HG03378 (cell line): ENCODE results near the gene C12orf60.

Experiments
- ATAC-seq: cut with Tn5 transposase; IDR thresholded peaks from one replicate; pipeline ENCODE4 v1.9.1; 2021; ENCODE audit warnings: mild to moderate bottlenecking, moderate library complexity; ENCODE audit not compliant: unreplicated experiment

Gene C12orf60

DNA sequence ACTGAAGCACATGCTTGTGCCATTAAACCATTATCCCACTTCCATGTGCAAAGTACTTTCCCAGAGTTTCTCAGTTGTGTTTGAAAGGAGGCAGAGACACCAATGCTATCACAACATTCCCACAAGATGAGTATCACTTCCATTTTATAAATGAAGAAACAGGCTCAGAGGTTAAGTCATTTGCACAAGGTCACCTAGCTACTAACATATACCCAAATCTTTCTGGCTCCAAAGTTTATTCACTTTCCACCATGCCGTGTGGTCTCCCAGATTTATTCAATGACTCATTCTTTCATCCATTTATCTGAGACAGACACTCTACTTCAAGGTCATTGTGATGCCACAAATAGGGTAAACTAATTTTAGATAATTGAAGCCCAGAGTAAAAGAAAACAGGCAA, 30.5 kb downstream of the C12orf60 start:
- ATAC-seq, result no peak

- ATAC-seq, result no peak
These were observed 31.0 kb downstream of the C12orf60 start for GRCh38 chr12:14834509-14834908.

DNA sequence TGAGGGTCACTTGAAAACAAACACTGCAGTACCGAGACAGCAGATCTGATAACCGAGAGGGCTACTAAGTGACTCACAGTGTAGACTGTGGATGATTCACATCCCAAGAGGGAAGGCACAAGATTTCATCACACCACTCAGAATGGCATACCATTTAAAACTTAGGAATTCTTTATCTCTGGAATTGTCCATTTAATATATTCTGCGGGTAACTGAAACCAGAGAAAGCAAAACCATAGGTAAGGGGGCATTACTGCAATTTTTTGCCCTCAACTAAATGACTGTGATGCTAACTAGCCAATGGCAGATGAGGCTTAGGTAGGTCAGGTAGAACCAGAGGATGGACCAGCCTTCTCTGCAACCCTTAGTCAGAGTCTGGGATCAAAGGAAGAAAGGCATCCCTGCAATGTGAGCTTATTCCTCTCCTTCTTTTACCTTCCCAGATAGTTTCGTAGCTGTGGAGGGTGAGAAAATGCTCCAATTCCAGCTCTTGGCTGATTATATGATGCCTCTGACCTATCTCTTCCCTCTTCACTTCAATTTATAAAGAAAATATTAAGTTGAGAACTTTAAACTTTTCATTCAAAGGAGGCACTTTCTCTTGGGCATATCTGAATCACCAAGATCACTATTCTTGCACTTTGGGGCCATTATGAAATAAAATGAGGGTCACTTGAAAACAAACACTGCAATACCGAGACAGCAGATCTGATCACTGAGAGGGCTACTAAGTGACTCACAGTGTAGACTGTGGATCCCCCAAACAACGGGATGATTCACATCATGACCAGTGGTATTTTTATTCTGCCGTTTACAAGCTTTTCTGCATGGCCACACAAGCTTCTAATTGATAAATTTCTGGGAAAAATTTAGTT, 33.1 kb downstream of the C12orf60 start:
- no peak for ATAC-seq

DNA sequence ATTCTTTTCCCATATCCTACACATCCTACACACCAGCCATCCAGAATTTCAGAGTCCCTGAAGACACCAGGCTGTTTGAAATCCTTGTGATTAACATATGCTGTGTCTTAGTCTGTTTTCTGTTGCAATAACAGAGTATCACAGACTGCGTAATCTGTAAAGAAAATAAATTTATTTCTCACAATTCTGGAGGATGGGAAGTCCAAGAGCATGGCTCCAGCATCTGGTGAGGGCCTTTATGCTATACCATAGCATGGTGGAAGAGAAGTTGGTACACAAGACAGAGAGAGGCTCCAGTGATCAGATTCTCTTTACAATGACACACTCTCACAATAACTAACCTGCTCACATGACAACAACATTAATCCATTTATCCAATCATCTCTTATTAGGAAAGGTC, 35.8 kb downstream of the C12orf60 start:
- no peak for ATAC-seq

- no peak for ATAC-seq
These were observed 37.1 kb downstream of the C12orf60 start for GRCh38 chr12:14840616-14841015.

DNA sequence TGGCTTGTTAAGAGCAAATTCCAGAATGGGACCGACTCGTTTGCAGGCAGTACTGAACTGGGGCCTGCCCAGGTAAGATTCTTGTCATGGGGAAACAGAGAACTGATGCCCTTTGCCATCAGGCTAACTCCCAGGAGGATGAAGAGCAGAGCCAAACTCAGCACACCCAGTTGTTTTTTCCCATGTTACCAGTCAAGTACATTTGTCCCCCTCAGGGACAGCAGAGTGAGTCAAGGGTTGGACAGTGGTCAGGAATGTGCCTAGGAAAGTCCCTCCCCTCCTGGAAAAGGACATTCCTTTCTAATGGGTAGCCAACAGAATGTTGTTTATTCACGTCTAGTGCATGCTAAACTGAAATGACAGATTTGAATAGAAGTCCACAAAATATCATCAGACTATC, 38.3 kb downstream of the C12orf60 start:
- no peak for ATAC-seq

- no peak for ATAC-seq
These were observed 38.8 kb downstream of the C12orf60 start for GRCh38 chr12:14842315-14842714.

DNA sequence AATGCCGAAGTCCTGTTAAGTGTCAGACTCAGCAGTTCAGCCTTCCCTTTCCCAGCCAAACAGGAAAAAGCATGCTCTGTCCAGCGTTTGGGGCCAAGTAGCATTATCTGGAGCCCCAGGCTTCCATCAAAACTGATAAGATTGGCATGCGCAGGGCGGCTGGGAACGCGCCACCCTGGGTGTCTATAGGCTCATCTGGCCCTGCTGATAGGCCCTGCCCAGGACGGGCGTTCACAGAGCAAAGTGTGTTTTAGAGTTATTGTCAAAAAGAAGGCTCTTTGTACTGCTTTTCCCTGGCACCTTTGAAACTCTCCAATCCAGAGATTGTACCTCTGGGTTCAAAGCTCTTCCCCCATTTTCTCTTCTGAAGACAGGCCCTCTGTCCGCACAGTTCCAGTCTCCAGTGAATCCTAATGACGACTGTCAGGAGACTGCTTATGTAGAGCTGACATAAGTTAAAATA, 40.0 kb downstream of the C12orf60 start, which contains the start of gene ART4:
TSS of gene ART4 (minus strand) at position 102 of the 463 bp plus-strand sequence. CDS start 413 bp downstream, outside the sequence.
- ATAC-seq, result no peak

- ATAC-seq, result no peak
These were observed 40.9 kb downstream of the C12orf60 start for GRCh38 chr12:14844401-14844800.

DNA sequence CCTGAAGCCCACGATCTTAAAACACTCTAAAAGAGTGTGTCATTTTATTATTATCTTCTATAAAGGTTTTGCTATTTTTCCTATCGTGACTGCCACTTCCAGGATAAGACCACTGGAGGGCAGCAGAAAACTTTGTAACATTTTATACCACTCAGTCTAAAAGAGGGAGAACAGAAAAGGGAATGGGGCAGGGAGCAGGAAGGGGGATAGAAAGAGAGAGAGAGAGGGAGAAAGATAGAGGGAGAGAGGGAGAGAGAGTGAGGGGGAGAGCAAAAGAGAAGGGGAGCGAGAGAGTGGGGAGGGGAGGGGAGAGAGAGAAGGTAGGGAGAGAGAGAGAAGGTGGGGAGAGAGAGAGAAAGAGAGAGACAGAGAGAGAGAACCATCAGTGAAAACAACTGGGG, 41.9 kb downstream of the C12orf60 start:
- no peak for ATAC-seq

- no peak for ATAC-seq
These were observed 42.6 kb downstream of the C12orf60 start for GRCh38 chr12:14846042-14846587.

DNA sequence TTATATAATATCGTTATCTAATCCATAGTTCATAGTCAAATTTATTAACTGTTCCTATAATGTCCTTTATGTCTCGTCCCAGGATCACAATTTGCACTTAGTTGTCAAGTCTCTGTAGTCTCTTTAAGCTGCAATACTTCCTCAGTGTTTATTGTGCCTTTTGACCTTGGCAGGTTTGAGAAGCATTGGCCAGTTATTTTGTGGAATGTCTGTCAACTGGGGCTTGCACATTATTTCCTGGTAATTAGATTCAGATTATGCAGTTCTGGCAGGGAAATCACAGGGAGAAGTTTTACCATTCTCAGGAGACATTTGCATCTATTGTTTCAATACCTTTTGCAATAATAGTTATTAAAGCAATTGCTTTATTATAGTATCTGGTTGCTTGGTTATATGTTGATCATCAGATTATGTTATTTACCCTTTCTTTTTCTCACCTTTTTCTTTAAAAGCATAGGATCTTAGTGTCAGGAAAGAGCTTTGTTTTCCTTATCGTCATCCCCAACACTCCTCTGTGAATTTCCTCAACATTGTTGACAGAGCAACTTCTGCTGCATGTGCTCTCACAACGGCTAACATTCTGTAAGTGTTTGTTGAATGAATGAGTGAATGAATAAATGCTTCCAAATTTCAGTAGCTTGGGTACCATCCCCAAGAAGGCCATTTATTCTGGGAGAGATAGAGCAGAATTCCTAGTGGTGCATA, 43.6 kb downstream of the C12orf60 start:
- no peak for ATAC-seq

GRCh38 chr12:14849661-14850060, 46.2 kb downstream of the C12orf60 start:
- ATAC-seq, result no peak

DNA sequence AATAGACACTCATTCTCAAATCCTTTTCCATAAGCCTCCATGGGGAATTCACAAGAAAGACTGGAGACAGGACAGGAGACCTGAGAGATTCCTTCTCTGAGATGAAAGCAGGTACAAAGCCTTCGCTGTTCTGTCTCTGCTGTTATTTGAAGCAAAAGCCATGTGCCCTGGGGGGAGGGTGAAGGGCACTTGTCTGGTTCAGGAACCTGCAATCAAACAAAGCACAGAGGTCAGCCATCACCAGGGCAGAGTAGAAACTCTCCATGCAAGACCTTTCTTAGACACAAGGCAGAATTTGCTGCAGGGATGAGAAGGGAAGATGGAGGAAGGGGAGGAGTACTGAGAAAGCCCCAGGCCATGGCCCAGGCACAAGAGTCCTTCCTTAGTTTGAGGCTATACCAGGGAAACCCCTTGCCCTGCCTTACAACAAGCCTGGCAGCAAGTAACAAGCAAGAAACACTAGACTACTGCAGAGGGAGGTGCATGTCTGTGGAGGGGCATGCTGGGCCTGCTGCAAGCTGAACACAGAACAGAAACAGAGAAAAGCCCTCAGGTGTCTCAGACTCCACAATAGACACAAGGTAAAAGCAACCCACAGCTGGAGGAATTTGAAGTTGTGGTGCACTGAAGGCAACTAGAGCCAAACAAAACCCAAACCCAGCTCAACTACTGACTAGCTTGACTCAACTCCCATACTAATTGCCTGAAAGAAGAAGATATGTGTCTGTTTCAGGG, 47.6 kb downstream of the C12orf60 start:
- ATAC-seq, result no peak

DNA sequence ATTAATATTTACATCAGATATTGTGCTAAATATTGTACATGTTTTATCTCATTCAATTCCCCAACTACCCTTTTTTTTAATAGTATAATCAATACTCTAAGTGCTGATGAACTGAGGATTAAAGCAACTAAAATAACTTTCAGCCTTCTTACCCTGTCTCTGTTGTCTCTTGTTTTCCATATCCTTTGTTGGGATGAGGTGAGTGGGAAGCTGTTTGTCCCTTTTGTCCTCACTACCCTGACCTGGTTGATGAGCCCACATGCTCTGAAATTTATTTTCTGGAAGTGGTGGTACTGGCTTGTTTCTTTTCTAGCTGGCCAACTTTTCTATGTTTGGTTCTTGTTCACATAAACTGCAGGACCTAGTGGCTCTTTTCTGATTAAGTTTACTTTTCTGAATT, 49.4 kb downstream of the C12orf60 start:
- ATAC-seq, result no peak

DNA sequence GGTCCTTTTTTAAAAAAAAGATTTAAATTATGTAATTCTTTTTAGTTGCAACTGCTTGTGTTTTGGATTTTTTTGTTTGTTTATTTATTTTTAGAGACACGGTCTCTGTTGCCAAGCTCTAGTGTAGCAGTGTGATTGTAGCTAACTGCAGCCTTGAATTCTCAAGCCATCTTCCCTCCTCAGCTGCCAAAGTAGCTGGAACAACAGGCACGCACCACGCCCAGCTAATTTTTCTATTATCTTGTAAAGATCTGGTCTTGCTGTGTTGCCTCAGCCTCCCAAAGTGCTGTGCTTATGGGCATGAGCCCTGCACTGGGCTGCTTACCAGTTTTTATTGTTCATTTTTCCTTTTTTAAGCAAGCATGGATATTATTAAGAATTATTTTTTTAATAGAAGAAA, 50.5 kb downstream of the C12orf60 start:
- ATAC-seq, result no peak

GRCh38 chr12:14854586-14855183, 51.2 kb downstream of the C12orf60 start:
- ATAC-seq, result no peak

GRCh38 chr12:14858513-14858912, 55.0 kb downstream of the C12orf60 start:
- ATAC-seq, result no peak

DNA sequence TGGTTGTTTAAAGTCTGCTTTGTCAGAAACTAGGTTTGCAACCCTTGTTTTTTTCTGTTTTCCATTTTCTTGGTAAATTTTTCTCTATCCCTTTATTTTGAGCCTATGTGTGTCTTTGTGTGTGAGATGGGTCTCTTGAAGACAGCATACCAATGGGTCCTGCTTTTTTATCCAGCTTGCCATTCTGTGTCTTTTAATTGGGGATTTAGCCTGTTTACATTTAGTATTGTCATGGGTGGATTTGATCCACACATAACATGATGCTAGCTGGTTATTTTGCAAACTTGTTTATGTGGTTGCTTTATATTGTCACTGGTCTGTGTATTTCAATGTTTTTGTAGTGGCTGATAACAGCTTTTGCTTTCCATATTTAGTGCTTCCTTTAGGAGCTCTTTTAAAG, 57.0 kb downstream of the C12orf60 start:
- ATAC-seq, result no peak

DNA sequence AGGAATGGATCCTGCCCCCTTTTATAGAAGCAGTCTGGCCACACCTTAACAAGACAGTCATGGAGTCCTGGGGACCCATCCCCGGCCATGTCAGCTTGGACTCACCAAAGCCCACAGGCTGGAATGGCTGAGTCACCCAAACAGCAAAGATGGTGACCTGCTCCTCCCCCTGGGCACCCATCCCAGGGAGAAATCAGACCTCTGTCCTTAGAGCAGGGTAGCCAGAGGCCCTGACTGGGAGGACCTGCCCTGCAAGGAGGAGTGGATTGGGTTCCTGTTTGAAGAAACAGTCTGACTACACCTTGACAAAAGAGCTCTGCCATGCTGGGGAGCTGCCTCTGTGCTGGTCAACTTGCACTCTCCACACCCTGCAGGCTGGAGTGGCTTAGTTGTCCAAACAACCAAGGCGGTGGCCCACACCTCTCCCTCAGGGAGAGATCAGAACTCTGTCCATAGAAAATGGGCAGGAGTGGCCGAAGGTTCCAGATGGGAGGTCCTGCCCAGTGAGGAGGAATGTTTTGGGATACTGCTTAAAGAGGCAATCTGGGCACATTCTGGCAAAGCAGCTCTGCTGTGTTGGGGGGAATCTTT, 65.5 kb downstream of the C12orf60 start:
- ATAC-seq, result no peak
